Fibroblast of villous mesenchyme (primary cell): ENCODE measurements around the gene HHAT. TPM values are rescaled to one million over a fixed set of nuclear protein-coding genes. Genes with fewer than 3 reads are reported as not detected.

ENCODE experiments used
- DNase-seq: peaks from one replicate; pipeline ENCODE4 v3.0.0-alpha.2; 2010; ENCODE audit warnings: low read depth
- H3K4me3 ChIP-seq: 2 replicates; pipeline ENCODE4 v1.5.1; 2011; ENCODE audit warnings: low read depth, mild to moderate bottlenecking, low read length
- total RNA-seq: library from RNA; depleted of rRNA; stranded (reverse); fragments of >200 nt; gene quantifications from 2 replicates; pipeline ENCODE4 v1.2.3, GENCODE V29; 2012
- TF ChIP-seq, protein P1 (sequence below): IDR thresholded peaks from 2 replicates; pipeline ENCODE4 v1.5.1; 2012; ENCODE audit warnings: low read depth, mild to moderate bottlenecking, low read length; ENCODE audit not compliant: insufficient read depth

The HHAT gene
- total RNA-seq, 1 donor, result 15.1 TPM

DNA sequence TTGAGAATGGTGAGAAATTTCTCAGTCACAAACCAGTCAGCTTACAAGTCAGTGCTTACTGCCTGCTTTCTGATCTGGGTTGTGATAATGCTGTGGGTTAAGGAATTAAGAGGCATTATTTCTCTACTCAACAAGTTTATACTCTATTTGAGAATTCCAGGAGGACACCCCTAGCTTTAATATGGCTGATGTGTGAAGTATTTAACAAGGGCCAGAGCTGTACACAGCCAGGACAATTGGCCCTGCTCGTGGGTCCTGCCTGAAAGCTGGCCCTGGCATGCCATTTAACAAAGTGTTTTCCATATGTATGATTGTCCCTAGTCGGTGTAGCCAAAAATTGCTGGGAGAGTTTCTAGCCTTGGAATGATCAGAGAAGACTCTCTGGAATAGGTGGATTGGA is 43.2 kb downstream of the HHAT start:
- H3K4me3 ChIP-seq, result no peak overlapping the region
- DNase-seq, result no peak
- TF ChIP-seq, protein P1, sequence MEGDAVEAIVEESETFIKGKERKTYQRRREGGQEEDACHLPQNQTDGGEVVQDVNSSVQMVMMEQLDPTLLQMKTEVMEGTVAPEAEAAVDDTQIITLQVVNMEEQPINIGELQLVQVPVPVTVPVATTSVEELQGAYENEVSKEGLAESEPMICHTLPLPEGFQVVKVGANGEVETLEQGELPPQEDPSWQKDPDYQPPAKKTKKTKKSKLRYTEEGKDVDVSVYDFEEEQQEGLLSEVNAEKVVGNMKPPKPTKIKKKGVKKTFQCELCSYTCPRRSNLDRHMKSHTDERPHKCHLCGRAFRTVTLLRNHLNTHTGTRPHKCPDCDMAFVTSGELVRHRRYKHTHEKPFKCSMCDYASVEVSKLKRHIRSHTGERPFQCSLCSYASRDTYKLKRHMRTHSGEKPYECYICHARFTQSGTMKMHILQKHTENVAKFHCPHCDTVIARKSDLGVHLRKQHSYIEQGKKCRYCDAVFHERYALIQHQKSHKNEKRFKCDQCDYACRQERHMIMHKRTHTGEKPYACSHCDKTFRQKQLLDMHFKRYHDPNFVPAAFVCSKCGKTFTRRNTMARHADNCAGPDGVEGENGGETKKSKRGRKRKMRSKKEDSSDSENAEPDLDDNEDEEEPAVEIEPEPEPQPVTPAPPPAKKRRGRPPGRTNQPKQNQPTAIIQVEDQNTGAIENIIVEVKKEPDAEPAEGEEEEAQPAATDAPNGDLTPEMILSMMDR, result no peak

- TF ChIP-seq, protein P1, result no peak
- H3K4me3 ChIP-seq, result no peak overlapping the region
- DNase-seq, result no peak
Measured at GRCh38 chr1:210372491-210372890, 43.8 kb downstream of the HHAT start.

DNA sequence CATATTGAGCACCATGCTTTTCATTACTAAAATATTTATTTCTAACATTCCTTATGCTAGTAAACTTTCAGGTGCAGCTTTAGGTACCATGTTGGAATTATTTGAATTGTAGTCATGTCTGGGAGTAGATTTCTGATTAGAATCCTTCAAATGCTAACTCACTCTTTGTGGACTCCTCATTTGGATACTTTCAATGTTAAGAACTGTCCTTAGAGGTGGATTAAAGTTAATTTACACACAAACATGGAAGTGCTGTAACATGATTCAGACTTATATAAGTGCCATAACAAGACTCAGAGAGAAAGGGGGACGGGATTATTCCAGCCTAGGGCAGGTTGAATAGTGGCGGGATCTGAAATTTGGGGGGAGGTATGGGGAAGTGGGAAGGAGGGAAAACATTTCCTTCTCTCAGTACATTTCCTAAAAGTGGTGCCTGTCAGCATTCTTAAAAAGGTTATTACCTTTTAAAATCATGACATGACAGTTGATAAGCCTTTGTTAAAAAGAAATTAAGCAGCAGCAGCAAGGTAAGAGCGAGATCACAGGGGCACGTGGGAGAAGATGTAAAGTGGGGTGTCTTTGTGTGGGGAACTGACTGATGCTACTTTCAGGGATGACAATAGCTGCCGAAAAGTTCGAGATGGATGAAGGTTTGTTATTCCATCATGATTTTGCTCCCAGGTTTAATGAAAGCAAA is 44.4 kb downstream of the HHAT start:
- TF ChIP-seq, protein P1, result no peak
- no peak for DNase-seq
- no peak overlapping the region for H3K4me3 ChIP-seq

- no peak for DNase-seq
- no peak overlapping the region for H3K4me3 ChIP-seq
- TF ChIP-seq, protein P1, result no peak
Measured at GRCh38 chr1:210373628-210373877, 44.9 kb downstream of the HHAT start.

DNA sequence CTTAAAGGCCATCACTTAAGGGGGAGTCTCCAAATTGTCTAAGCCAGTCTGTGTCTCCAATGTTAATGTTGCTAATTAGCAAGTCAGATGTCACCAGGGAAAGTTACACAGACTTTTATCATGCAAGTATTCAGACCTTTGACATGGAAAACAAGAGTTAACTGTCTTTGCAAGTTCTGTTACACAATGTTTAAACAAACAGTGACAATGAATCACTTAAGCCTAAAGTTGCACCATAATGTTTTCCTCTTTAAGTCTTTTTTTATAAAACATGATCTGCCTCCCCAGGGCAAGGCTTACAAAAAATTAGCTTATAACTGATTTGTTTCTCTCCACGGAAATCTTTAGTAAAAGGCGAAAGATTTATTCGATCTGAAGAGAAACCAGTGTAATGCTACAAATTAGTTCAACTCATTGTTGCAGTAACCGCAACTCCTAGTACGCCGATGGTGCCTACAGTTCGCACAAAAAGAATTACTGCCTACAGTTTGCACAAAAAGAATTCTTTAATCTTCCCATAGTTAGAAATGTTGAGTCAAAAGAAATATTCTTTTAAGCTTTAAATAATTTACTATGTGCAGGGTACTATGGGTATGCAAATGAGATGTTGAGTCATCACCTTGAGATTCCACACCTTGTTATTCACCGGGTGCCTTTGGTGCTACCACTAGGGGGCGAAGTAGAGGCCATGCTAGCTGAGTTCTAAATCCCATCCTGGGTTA is 45.3 kb downstream of the HHAT start:
- no peak overlapping the region for H3K4me3 ChIP-seq
- DNase-seq, result peak; percentile 90
- TF ChIP-seq, protein P1, result peak; percentile 92

DNA sequence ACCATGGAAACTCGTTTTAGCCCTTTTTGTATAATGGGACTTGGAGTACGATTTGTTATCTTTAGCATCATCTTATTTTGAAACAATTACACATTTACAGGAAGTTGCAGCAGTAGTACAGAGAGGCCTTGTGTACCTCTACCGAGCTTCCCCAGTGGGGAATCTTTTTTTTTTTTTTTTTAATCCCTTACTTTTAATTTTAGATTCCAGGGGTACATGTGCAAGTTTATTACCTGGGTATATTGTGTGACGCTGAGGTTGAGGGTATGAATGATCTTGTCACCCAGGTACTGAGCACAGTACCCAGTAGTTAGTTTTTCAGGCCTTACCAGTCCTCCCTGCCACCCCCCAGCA is 45.9 kb downstream of the HHAT start:
- DNase-seq, result no peak
- H3K4me3 ChIP-seq, result no peak overlapping the region

More for the DNA sequence above, 45.9 kb downstream of the HHAT start:
- TF ChIP-seq, protein P1, result no peak
